ENCODE results near the gene FN3KRP. TPM values are rescaled to one million over a fixed set of nuclear protein-coding genes. Genes with fewer than 3 reads are reported as not detected.

FN3KRP gene
- total RNA-seq, 4 donors from 2014 or later: 13.1 to 21.2 (median 18.3) TPM

GRCh38 chr17:82691714-82692113 lies 24.8 kb upstream of the FN3KRP start:
- H3K4me3 ChIP-seq (ENCODE audit: low read depth, poor library complexity, severe bottlenecking): no peak overlapping the region
- WGBS, 2 donors: 94 to 97% methylated on average over 11 to 14 of the region's 17 CpGs
- intact Hi-C loops (cut with DNase I; ENCODE audit: low total_unique reads): no loop called here
- no peak for TF ChIP-seq POLR2A (IDR thresholded peaks at IDR 0.05)
- TF ChIP-seq CTCF (IDR thresholded peaks at IDR 0.05): no peak
- DNase-seq (ENCODE audit: low spot score in 2 of 2): no peak

DNA sequence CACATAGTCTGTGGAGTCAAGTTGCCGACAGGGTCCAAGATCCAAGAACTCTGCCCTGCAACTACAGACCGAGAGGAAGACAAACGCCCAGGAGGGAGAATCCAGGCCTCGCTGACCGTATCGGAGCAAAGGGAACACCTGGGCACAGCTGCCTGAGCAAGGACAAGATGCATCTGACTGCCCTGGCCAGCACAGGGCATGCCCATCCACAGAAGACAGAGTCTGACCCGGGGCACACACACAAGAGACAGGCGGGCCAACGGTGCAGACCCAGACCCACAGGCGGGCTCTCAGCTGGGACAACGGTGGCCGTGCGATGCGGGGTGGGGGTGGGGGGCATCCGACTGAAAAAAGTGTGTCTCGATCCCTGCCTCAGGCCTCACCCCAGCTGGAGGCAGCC lies 24.2 kb upstream of the FN3KRP start:
- intact Hi-C loops (cut with DNase I; ENCODE audit: low total_unique reads): no loop called here
- no peak for DNase-seq (ENCODE audit: low spot score in 2 of 2)
- H3K4me3 ChIP-seq (ENCODE audit: low read depth, poor library complexity, severe bottlenecking): no peak overlapping the region
- TF ChIP-seq CTCF (IDR thresholded peaks at IDR 0.05) (no peak), POLR2A (IDR thresholded peaks at IDR 0.05) (no peak)
- 91 to 95% methylated on average over 13 to 16 of the region's 16 CpGs for WGBS, 2 donors

GRCh38 chr17:82693168-82693867 lies 23.2 kb upstream of the FN3KRP start:
- WGBS, 2 donors: 91 to 93% methylated on average over 22 of the region's 22 CpGs

GRCh38 chr17:82694647-82695046 lies 21.9 kb upstream of the FN3KRP start:
- no peak for DNase-seq (ENCODE audit: low spot score in 2 of 2)
- no peak overlapping the region for H3K4me3 ChIP-seq (ENCODE audit: low read depth, poor library complexity, severe bottlenecking)
- 60 to 82% methylated on average over 2 of the region's 2 CpGs for WGBS, 2 donors
- intact Hi-C loops (cut with DNase I; ENCODE audit: low total_unique reads): no loop called here
- TF ChIP-seq CTCF (IDR thresholded peaks at IDR 0.05) (no peak), POLR2A (IDR thresholded peaks at IDR 0.05) (no peak)

More at GRCh38 chr17:82693168-82693867, 23.2 kb upstream of the FN3KRP start:
- H3K4me3 ChIP-seq (ENCODE audit: low read depth, poor library complexity, severe bottlenecking): no peak overlapping the region
- DNase-seq (ENCODE audit: low spot score in 2 of 2): no peak
- intact Hi-C loops (cut with DNase I; ENCODE audit: low total_unique reads): no loop called here
- no peak for TF ChIP-seq POLR2A (IDR thresholded peaks at IDR 0.05)
- TF ChIP-seq CTCF (IDR thresholded peaks at IDR 0.05): no peak

GRCh38 chr17:82696259-82696658 lies 20.2 kb upstream of the FN3KRP start:
- no peak overlapping the region for H3K4me3 ChIP-seq (ENCODE audit: low read depth, poor library complexity, severe bottlenecking)
- 93 to 95% methylated on average over 17 of the region's 17 CpGs for WGBS, 2 donors
- no peak for DNase-seq (ENCODE audit: low spot score in 2 of 2)
- intact Hi-C loops (cut with DNase I; ENCODE audit: low total_unique reads): no loop called here
- TF ChIP-seq POLR2A (IDR thresholded peaks at IDR 0.05): no peak
- no peak for TF ChIP-seq CTCF (IDR thresholded peaks at IDR 0.05)
